Cardiac atrium fibroblast (primary cell): ENCODE results near the gene TMEM222. TPM values are rescaled to one million over a fixed set of nuclear protein-coding genes. Genes with fewer than 3 reads are reported as not detected.

Experiments used
- total RNA-seq: library from RNA; depleted of rRNA; stranded (reverse); fragments of >200 nt; gene quantifications from 2 replicates; pipeline ENCODE4 v1.2.3, GENCODE V29; 2015

Gene TMEM222, protein sequence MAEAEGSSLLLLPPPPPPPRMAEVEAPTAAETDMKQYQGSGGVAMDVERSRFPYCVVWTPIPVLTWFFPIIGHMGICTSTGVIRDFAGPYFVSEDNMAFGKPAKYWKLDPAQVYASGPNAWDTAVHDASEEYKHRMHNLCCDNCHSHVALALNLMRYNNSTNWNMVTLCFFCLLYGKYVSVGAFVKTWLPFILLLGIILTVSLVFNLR
- total RNA-seq, result 36.8 and 48.8 TPM in 2 replicates

DNA sequence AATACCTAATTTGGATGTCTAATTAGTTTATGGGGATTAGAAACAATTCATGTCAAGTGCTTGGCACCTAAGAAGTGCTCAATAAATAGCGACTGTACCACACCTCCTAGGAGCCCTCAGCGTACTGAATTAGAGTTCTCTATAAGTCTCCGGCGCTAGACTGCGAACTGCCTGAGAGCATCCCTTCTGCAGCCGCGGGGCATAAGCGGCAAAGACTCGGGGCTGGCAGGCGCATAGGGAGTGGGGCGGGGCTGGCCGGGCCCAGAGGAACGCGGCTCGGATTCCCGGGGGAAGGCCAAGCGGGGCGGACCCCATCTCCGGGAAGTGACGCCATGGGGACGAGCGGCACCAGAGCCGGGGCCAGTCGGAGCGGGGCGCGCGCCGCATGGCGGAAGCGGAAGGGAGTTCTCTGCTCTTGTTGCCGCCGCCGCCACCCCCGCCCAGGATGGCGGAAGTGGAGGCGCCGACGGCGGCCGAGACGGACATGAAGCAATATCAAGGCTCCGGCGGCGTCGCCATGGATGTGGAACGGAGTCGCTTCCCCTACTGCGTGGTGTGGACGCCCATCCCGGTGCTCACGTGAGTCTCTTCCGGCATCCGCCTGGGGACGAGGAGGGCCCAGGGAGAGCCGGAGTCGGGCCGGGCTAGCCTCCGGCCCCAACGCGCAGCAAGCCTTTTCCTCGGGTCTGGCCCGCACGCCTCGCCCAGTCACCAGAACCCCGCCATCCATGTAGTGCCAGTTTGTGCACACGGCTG lies at the start of gene TMEM222:
TMEM222 (plus strand) TSS at position 351 of the 756 bp plus-strand sequence; CDS start at position 386, 35 bp downstream.

DNA sequence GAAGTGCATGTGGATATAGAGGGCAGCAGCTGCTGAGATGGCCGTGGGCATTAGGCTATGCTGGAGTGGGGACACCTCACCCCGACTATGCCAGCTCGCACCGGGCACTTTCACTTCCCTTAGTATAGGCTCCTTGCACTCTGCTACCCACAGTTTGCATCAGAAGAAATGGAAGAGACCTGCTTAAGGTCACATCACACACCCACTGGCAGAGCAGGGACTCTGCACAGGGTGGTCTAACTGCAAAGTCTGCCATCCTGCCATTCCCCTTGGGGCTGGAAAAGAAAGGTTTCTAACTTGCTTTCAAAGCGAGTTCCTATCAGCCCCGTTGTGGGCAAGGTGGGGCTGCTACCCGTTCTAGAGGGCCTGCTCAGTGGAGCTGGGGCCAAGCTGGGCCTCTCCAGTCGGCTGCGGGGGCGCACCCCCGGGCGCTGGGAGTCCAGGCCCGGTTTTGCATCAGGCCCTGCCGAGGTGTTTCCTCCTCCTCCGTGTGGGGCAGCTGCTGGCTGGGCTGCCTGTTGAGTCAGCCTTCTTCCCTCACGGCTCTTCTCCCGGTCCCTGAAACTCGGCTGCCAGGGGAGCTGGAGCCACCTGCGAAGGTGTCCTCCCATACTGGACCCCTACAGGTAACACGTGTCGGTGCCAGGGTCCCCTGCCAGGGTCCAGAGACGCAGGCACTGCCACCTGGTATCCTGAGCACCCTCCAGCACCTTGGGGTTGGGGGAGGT lies 19.7 kb downstream of the TMEM222 start, which contains the start of gene SYTL1:
SYTL1 (plus strand) TSS at position 498 of the 728 bp plus-strand sequence. CDS start 3,313 bp downstream, outside the sequence.

GRCh38 chr1:27366411-27367159 lies 44.6 kb downstream of the TMEM222 start, which contains the start of gene MAP3K6:
Gene MAP3K6, minus strand, starts transcription at chr1:27366961. Its CDS starts 364 bp downstream, at chr1:27366597.

GRCh38 chr1:27374362-27375086 lies 52.6 kb downstream of the TMEM222 start, which contains the start of gene FCN3:
Gene FCN3, minus strand, starts transcription at chr1:27374824. Its CDS starts 6 bp downstream, at chr1:27374818.

DNA sequence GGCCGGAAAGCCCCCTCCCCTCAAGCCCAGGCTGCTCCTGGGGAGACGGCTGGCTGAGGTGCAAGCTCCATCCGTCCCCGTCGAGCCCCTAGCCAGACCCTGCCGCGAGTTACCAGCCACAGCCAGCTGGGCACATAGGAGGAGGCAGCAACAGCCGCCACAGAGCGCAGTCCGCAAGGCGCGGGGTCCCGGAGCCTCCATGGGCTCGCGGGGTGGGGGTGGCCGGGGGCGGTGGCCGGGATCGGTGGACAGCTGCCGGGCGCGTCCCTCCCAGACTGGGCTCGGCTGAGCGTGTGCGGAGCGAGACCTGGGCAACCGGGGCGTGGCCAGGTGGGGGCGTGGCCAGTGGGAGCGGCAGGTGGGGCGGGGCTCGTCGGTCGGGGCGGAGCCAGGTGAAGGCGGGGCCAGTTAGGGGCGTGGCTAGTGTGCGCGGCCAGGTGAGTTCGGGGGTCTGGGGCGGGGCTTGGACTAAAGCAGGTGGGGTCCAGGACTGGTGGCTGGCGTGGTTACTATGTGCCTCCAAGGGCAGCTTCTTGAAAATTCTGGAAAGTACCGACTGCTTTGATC lies 61.2 kb downstream of the TMEM222 start, which contains the start of gene CD164L2:
CD164L2 (minus strand) TSS at position 295 of the 567 bp plus-strand sequence; CDS start at position 201, 94 bp downstream.

Other genes starting within 250 kb of the TMEM222 start
- 9.2 and 23.0 TPM in 2 replicates for gene SLC9A1, start 167.0 kb upstream of the TMEM222 start, total RNA-seq
- 14.8 and 23.5 TPM in 2 replicates for gene WDTC1, start 87.5 kb upstream of the TMEM222 start, total RNA-seq
- 0.65 TPM in 1 of 2 replicates, not detected in the other for gene SYTL1, start 19.9 kb downstream of the TMEM222 start, total RNA-seq
- 27.4 and 33.0 TPM in 2 replicates for gene MAP3K6, start 44.8 kb downstream of the TMEM222 start, total RNA-seq
- 0.49 TPM in 1 of 2 replicates, not detected in the other for gene FCN3, start 52.7 kb downstream of the TMEM222 start, total RNA-seq
- gene CD164L2, start 61.2 kb downstream of the TMEM222 start, total RNA-seq, result not detected in 2 replicates
- 0.18 and 0.32 TPM in 2 replicates for gene GPR3, start 70.5 kb downstream of the TMEM222 start, total RNA-seq
- 31.2 and 34.7 TPM in 2 replicates for gene WASF2, start 168.0 kb downstream of the TMEM222 start, total RNA-seq